Activated CD8-positive, alpha-beta memory T cell treated with anti-CD3 and anti-CD28 coated beads, Interleukin-2, amount 50 U/mL, for 24 hours (primary cell): Measurements from ENCODE around the gene ITGA1.
"Not testable (repeated sequence)": the region's sequence is repeated elsewhere in the genome, so short reads cannot be mapped to it uniquely, and the experiment has no call there.

Source experiments
- DNase-seq: peaks from one replicate; pipeline ENCODE4 v3.0.0-alpha.2; 2020; ENCODE audit errors: extremely low read depth

The ITGA1 gene

DNA sequence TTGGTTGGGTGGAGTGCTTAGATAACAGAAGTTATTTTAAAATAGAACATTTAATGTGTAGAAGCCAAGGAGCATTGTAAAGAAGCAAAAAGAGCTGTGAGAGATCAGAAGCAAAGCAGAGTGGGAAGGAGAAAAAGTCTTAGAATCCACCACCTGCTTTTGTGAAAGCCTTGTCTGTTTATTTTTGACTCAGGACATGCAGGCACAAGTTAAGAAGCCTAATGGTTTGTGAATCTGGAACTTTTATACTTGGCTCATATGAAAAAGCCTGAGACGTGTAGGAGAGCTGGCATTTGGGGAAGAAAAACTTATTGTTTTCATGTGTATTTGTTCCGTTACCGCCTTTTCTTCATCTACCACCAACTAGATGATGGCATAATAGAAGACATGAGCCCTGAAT lies 163.0 kb downstream of the ITGA1 start:
- DNase-seq, result no peak

DNA sequence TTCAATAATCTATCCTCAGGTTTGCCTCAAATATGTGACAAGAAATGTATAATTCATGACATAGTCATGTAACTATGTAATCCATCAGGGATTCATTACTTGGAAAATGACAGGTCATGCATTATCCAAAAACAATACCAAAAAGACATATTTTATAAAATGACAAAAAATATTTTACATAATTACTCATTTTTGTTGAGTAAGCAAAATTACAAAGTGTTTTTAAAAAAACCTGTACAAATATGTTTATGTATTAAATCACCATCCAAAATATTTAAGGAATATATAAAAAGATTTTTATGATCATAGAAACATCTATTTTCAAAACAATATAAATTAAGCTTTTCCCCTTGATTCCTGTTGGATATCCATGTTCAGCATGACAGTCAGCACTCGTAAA lies 164.8 kb downstream of the ITGA1 start:
- DNase-seq, result no peak

DNA sequence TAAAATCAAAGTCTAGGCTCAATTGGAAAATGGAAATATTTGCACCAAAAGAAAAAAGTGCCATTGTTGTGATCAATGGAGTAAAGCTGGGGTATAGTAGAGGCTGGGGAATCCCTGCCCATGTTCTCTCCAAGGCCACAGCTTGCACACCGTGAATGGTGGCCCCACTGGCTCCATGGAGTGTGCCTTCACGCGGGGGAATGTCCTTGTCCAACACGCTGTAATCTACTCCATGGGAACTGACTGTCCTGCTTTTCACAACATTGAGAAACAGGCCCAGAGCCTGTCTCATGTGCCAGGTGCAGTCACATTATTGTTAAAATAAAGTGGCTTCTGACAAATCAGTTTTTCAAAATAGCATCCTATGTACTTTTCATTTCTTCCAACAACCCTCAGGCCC lies 168.3 kb downstream of the ITGA1 start:
- no peak for DNase-seq

DNA sequence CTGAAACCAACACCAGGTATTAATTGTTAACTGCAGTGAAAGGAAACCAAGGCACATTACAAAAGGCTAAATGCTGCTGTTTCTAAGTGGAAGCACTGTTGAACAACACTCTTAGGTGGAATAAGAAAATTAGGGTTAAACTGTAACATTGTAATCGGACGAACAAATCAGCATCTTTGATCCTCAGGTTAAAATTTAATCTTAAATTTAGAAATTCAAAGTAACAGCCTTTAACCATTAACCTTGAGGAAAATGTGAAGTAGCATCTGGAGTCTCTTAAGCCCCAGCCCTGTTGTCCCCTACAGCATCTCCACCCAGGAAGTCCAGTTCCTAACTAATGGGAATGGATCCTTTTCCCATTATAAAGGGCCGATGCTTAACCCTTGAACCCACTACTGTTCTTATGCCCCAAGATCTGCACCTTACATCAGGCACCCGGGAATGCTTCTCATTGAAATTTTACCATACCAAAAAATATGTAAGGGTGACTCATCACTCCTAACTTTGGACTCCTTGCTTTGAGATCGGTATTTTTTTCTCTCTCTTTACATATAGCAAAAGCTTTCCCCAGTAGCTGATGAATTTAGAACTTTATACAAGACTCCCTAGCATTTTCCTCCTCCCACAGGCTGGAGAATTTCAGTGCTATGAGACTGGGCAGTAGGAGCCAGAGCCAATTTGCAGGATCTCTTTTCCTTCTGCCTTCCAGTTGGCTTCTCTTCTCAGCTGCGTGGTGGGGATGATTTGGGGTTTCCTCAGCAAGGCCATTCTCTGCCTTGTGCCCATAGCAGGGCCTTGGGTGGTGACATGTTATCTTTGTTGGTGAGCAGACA lies 169.4 kb downstream of the ITGA1 start:
- DNase-seq, result no peak

DNA sequence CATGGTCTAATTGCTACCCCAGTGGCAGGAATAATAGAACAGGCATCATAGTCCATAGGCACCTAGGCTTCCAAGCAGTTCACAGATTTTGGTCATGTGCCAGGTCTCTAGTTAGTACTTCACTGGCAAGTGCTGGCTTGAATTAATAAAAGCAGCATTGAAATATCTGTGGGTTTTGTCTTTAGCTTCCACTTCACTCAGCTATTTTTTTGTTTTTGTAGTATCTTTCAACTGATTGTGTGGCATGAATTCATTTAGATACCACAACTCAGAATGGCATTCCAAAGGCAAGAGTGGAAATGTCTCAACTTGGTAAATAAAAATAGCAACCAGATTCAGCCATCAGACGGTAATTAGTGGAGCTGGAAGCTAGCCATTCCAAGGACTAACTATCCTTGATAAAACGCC lies 173.6 kb downstream of the ITGA1 start:
- no peak for DNase-seq

DNA sequence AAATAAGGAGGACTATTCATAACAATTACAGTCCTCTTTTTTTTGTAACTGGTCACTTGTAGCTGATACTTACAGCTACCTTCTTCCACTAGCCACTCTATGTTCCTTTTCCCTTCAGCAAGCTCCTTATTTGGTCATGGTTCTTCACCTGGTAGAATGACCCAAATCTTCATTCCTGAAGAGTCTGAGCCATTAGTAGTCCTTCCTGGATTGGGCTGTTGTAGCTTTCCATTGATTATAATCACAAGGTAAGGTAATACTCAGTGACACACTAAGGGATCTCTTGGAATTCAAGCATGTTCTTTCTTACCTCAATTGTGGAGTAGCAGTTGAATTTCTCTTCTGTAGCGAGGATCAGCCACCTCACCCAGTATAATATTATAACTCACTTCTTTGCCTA lies 175.9 kb downstream of the ITGA1 start:
- no peak for DNase-seq

DNA sequence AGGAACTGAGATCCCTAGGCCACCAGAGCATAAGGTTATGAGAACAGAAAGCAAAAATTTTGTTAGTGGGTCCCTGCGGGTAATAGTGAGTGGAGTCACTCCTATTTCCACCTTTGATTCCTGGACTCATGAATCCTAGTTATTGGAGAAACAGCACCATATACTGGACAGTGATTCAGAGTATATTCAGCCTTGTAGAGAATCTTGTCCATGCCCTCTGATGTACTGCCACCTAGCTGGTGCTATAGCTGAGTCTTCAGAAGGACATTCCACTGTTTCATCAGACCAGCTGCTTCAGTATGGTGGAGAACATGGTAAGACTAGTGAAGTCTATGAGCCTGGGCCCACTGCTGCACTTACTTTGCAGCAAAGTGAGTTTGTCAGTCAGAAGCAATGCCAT lies 176.4 kb downstream of the ITGA1 start:
- DNase-seq, result no peak

DNA sequence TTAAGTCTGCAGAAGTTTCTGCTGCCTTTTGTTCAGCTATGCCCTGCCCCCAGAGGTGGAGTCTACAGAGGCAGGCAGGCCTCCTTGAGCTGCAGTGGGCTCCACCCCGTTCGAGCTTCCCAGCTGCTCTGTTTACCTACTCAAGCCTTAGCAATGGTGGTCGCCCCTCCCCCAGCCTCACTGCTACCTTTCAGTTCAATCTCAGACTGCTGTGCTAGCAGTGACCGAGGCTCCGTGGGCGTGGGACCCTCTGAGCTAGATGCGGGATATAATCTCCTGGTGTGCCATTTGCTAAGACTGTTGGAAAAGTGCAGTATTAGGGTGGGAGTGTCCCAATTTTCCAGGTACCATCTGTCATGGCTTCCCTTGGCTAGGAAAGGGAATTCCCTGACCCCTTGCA lies 188.4 kb downstream of the ITGA1 start:
- DNase-seq, result not testable (repeated sequence)

DNA sequence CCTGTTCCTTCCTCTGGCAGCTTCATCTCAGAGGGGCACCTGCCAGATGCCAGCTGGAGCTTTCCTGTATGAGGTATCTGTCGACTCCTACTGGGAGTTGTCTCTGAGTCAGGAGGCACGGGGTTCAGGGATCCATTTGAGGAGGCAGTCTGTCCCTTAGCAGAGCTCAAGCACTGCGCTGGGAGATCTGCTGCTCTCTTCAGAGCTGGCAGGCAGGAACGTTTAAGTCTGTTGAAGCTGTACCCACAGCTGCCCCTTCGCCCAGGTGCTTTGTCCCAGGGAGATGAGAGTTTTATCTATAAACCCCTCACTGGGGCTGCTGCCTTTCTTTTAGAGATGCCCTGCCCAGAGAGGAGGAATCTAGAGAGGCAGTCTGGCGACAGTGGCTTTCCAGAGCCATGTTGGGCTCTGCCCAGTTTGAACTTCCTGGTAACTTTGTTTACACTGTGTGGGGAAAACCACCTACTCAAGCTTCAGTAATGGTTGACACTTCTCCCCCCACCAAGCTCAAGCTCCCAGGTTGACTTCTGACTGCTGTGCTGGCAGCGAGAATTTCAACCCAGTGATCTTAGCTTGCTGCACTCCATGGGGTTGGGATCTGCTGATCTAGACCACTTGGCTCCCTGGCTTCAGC lies 189.7 kb downstream of the ITGA1 start:
- no peak for DNase-seq

DNA sequence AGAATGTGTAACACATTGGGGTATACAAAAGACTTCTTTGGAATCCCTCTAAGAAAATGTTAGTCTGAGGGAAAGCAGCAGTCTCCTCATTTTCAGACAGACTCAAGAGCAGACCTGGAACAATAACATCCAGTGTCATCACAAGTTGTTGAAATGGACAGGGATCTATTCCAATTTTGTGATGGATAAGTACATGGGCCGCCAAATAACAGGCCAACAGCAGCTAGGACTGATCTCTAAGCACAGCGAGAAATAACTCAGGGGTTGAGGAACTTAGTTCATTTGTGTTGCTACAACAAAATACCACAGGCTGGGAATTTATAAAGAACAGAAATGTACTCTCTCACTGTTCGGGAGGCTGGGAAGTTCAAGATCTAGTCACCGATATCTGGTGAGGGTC lies 193.8 kb downstream of the ITGA1 start:
- no peak for DNase-seq

DNA sequence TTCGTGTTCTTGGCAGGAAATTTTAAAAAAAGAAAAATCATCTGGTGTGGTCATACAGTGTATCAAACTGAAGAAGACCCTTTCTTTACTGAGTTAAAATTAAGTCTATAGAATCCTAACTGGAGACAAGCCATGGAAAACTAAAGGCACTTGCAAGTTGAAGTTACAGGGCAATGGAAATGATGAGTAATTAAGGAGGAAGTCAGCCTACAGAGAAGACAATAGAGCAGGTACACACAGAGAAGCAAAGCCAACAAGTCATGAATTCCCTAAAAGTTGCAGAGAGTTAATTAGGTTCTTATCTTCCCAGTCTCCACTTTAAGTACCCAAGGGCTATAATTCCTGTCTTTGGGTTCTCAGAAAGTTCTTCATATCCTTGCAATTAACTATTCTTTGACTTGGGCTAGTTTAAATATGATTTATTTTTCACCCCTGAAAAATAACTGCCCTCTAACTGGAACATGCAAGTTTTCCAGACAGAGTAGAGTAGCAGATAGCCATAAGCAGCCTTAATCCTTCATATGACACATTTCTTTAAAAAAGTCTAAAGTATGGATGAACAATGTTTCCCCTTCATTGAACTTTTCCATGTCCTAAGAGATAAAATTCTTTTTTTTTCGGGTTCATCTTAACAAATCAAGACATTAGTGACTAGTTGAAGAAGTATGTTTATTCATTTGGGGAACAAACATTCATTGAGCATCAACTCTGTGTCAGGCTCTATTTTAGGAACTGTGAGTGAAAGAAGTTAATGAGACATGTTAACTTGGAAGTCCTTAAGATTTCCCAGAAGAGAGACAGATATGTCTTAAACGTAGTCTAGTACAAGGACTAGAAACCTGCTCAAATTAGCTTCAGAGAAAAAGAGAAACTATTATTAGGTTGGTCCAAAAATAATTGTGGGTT lies 196.3 kb downstream of the ITGA1 start:
- DNase-seq, result no peak

DNA sequence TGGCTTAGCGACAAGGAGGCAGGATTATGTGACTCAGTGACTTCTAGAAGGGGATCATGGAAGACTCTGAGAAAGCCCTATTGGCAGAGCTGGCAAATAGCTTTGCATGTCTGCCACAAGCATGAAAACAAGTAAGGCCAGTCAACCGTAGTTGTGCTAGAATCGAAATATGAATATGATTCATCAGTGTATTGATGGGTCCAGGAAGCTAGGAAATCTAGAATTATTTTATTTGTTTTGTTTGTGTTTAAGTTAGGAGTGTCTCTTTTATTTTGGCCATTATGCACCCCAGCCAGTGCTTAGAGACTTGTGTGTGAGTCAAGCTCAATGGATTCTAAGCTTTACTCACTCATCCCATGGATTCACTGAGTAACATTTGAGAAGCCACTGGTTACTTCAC lies 197.6 kb downstream of the ITGA1 start:
- DNase-seq, result no peak

DNA sequence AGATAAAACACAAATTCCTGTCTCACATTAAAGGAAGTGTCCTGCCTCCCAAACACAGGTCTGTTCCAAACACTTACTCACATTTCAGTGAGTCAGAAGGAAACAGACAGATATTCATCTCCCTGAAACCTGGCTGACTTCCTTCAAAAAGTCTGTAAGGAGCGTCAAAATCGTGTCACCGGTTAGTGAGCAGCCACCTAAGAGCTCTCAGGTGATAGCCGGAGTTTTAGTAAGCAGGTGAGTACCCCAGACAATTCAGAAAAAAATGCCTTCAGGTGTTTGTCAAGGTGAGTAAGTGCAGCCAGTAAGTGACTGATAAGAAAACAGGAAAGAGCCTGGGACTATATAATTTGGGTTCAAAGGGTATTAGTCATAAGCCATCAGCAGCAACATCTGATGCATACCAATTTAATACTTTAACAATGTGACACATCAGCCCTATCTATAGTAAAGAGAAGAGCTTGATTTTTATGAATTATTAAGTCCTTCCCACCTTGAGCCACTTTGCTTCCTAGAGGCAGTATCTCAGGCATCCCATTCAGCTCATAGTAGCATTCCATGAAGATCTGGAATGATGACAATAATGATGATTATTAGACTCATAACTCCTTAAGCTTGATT lies 200.1 kb downstream of the ITGA1 start:
- DNase-seq, result no peak

DNA sequence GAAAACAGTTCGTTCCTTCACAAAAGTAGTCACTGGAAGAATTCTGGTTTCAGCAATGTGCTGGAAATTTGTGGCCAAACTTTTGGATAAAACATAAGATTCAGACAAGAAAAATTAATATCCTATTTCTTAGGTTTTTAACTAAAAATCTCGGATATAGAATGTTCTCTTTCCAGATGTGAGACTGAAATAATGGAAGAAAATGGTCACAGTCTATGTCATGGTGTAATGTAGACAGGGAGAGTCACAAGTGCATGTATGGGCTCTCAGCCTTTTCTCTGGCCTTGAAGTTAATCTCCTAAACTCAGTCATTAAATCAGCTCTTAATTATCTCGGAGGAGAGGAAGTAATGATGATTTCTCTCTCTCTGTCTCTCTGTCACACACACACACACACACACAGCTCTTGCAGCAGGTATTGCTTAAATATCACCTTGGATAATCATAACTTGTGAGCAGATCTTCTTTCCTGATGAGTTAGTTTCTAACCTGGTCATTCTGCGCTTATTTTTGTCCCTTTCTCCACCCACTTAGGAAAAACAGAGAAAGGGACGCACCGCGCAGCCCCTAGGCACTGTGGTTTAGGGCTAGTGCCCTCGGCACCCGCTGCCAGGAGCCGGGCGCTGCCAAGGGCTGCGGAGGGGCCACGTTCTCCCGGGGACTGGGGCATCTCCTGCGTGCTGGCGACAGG lies 200.8 kb downstream of the ITGA1 start:
- DNase-seq, result no peak

DNA sequence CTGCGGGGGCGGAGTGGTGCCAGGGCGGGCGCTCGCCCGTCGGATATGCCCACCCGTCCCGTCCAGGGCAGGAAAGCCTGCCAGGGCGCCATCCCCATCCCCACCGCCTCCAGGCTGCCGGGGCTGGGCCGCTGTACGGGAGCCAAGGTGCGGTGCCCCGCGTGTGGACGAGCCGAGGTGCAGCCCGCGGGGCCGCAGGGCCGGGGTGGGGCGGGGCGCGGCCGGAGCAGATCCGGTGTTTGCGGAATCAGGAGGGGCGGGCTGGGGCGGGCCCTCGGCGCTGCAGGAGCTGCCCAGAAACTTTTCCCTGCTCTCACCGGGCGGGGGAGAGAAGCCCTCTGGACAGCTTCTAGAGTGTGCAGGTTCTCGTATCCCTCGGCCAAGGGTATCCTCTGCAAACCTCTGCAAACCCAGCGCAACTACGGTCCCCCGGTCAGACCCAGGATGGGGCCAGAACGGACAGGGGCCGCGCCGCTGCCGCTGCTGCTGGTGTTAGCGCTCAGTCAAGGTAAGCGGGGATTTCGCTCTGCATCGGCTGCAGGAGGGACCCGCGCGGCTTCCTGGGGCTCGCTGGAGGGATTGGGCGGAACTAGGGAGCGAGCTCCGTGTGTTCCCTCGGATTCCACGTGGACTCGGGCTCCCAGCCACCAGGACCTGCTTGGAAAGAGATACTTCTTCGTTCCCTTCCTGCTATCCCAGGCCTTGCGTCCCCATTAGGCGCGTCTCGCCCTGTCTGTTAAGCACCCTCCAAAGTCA lies 201.5 kb downstream of the ITGA1 start, which contains the start of gene ITGA2:
Gene ITGA2, plus strand, starts transcription at position 328 of the 756 bp plus-strand sequence. Its CDS starts 117 bp downstream, at position 445.
- DNase-seq, result no peak

DNA sequence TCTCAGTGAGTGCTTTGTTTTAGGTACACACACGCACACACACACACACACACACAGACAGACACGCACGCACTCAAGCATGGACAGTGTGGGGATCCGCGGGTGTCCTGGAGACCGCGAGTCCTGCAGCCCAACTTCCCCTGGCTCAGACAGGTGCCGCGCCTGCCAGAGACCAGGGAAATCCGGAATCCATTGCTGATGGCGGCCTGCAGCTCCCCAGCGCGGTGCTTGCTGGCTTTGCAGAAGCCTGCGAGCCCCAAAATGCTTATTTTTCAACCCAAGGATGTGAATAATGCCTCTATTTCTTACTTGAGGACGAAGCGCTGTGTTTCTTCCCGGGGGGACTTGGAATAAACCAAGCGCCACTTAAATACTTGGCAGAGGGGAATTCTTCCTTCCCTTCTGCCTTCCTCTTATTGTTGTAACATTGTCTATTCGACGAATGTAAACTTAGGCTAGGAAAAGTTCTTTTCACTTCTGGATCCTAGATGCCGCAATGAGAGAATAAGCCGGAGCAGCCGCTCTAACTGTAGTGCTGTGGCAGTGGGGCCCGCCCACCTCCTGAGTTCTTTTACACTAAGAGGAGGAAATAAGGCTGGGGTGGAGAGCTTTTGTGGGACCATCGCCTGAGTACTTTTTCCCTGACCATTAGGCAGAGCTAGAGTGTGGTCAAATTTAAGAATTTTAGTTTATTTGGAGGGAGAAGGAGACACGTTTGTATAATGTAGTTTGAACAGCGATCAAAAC lies 202.2 kb downstream of the ITGA1 start:
- no peak for DNase-seq

DNA sequence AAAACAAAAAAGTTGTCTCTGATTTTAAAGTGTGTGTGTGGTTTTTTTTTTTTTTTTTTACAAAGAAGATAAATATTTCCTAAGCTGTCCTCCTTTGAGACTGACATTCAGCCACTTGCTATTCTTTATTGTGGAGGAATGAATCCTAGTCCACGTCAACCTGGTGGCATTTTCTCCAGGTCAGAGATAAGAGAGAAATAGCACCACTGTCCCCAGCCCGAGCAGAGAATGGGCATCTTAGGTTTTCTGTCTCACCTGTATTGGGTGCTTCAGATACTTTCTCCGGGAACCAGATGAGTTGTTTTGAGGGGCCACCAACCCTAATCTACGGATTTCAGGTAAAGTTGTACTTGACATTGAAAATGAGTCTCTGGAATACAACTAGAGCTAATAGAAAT lies 202.8 kb downstream of the ITGA1 start:
- no peak for DNase-seq

DNA sequence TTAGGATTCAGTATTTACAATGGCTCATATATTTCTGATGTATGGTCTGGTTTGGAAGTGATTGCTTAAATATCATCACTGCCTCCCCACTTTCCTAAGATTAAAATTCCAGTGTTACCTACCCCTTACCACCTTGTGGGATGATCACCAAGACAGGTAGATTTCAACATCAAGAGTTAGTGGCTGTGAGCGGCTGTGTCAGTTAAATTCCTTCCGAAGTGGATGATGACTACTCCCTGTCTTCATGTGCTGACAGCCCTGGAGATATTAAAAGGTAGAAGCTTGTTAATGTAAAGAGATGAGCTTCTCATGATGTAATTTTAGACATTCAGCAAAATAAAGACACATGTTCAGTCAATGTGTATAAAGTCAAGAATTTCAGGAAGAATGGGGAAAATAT lies 205.7 kb downstream of the ITGA1 start:
- no peak for DNase-seq

DNA sequence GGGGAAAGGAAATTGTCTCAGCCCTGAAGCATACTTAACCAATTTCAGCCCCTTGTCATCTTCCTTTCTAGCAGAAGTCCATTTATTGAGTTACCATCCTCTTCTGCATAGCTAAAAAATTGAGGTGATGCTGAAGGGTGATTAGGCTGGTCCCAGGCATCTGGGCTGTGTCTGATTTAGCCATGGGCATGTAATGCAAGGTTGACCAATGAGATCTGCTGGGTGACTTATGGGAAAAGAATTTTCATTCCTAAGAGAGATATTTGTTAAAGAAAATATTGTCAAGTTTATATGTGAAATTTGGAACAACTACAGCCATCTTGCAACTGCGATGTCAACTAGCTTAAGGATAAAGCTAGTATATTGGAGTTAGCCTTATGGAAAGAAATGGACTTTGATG lies 206.6 kb downstream of the ITGA1 start:
- no peak for DNase-seq

DNA sequence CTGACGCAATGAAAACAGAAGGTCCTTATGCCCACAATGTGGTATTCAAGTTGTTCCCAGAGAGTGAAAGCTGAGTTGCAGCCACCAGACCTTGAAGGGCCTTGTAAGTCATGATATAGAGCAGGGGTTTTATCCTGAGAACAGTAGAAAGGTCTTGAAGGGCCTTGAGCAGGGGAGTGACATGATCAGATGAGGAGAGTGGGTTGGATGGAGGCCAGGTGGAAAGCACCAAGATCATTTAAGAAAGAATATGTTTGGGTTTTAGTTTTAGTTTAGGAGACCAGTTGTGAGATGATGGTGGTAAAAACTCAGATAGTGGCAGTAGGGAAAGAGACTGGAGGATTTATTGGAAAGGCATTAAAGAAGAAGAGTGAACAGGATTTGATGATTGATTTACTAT lies 207.4 kb downstream of the ITGA1 start:
- no peak for DNase-seq
